A673 (cell line): ENCODE measurements around the gene SPDEF. TPM values are rescaled to one million over a fixed set of nuclear protein-coding genes. Genes with fewer than 3 reads are reported as not detected.

Experiments
- BruUV-seq: library from RNA; stranded (reverse); fragments of 400-500 nt; replicated peaks from 2 replicates; lab custom pipeline; 2021; lab: Mats Ljungman, UMichigan
- CTCF ChIA-PET: fragments of 300-600 bp; sonication (Branson Sonifier 250); formaldehyde crosslinking; loops from one replicate; lab custom pipeline; 2022; ENCODE audit warnings: antibody characterized with exemption; lab: Charles Lee
- POLR2A ChIA-PET: fragments of 300-600 bp; sonication (Branson Sonifier 250); formaldehyde crosslinking; loops from one replicate; lab custom pipeline; 2022; ENCODE audit warnings: antibody characterized with exemption; ENCODE audit not compliant: low non-redundant PET; lab: Charles Lee
- DNase-seq: peaks from one replicate; pipeline ENCODE4 v3.0.0-alpha.2; 2015; ENCODE audit warnings: low spot score
- H3K27ac ChIP-seq: fragments of 200-600 bp; sonication (generic); 2 replicates; pipeline ENCODE4 v1.5.1; 2016; ENCODE audit warnings: mixed run types, low read depth, mild to moderate bottlenecking, mixed read lengths, antibody characterized with exemption, low read length; ENCODE audit not compliant: poor library complexity, severe bottlenecking
- H3K27me3 ChIP-seq: fragments of 200-600 bp; sonication (generic); replicated peaks from 2 replicates; pipeline ENCODE4 v1.6.1; 2017; ENCODE audit warnings: mixed run types, low read depth, mild to moderate bottlenecking, mixed read lengths, antibody characterized with exemption, low read length; ENCODE audit not compliant: insufficient read depth, poor library complexity
- H3K36me3 ChIP-seq: fragments of 200-600 bp; sonication (generic); 2 replicates; pipeline ENCODE4 v1.6.1; 2016; ENCODE audit warnings: mixed run types, mild to moderate bottlenecking, mixed read lengths, antibody characterized with exemption, low read length; ENCODE audit not compliant: insufficient read depth, poor library complexity, severe bottlenecking
- H3K4me1 ChIP-seq: fragments of 200-600 bp; sonication (generic); 2 replicates; pipeline ENCODE4 v1.6.1; 2017; ENCODE audit warnings: mixed run types, mild to moderate bottlenecking, mixed read lengths, antibody characterized with exemption, low read length; ENCODE audit not compliant: insufficient read depth, poor library complexity, severe bottlenecking
- H3K4me3 ChIP-seq: fragments of 200-600 bp; sonication (generic); 2 replicates; pipeline ENCODE4 v1.5.1; 2016; ENCODE audit warnings: low read depth, mixed run types, mild to moderate bottlenecking, mixed read lengths, low read length; ENCODE audit not compliant: poor library complexity, severe bottlenecking
- H3K9me3 ChIP-seq: fragments of 200-600 bp; sonication (generic); 2 replicates; pipeline ENCODE4 v1.6.1; 2016; ENCODE audit warnings: mixed run types, low read depth, mild to moderate bottlenecking, mixed read lengths, antibody characterized with exemption, low read length; ENCODE audit not compliant: poor library complexity, severe bottlenecking
- CTCF ChIP-seq: fragments of 300-800, 200-600 bp; sonication (generic); conservative IDR thresholded peaks from 2 replicates; pipeline ENCODE4 v1.5.1; 2017; ENCODE audit warnings: low read depth, mild to moderate bottlenecking, antibody characterized with exemption, low read length, moderate library complexity, mixed read lengths
- EZH2 ChIP-seq: fragments of 200-600 bp; sonication (generic); IDR thresholded peaks from 2 replicates; pipeline ENCODE4 v1.6.1; 2017; ENCODE audit warnings: borderline replicate concordance, low read depth, mild to moderate bottlenecking, mixed read lengths, antibody characterized with exemption, low read length; ENCODE audit not compliant: poor library complexity, severe bottlenecking
- intact Hi-C: fragments of 100-400 bp; cut with micrococcal nuclease; formaldehyde crosslinking; loops from one replicate; pipeline ENCODE4 v1.10.0; 2022; ENCODE audit not compliant: unreplicated experiment
- total RNA-seq: library from RNA; stranded (reverse); gene quantifications from 2 replicates; pipeline ENCODE4 v1.2.3, GENCODE V29; 2021

SPDEF gene
- total RNA-seq, 1 experiment from 2014 or later: not detected

- H3K4me3 ChIP-seq: no peak overlapping the region
- TF ChIP-seq EZH2 (no peak), CTCF (no peak)
- H3K9me3 ChIP-seq: no peaks in the 10 kb centered on the region
- H3K27ac ChIP-seq: no peak overlapping the region
- H3K36me3 ChIP-seq: no peaks in the 10 kb centered on the region
- intact Hi-C loops: no loop called here
- CTCF ChIA-PET: interaction anchor here (0.6 kb wide), 1 partner anchor 158 kb away, joined by 3 read pairs; no protein-coding TSS in a partner anchor
- no peaks in the 10 kb centered on the region for H3K27me3 ChIP-seq
- peaks cover 3% of the 10 kb centered on the region for H3K4me1 ChIP-seq
- BruUV-seq: no TSS peak
- POLR2A ChIA-PET: no interaction called here
- peak; percentile 37 for DNase-seq
These were observed 24.4 kb downstream of the SPDEF start for GRCh38 chr6:34531580-34532201.

- no peak overlapping the region for H3K27ac ChIP-seq
- ChIA-PET POLR2A (no interaction called here), CTCF (no interaction called here)
- H3K4me1 ChIP-seq: peaks cover 7% of the 10 kb centered on the region
- TF ChIP-seq CTCF (no peak), EZH2 (no peak)
- BruUV-seq: no TSS peak
- intact Hi-C loops: no loop called here
- no peak overlapping the region for H3K4me3 ChIP-seq
- no peaks in the 10 kb centered on the region for H3K27me3 ChIP-seq
- no peak for DNase-seq
- H3K9me3 ChIP-seq: no peaks in the 10 kb centered on the region
- H3K36me3 ChIP-seq: no peaks in the 10 kb centered on the region
These were observed 25.3 kb downstream of the SPDEF start for GRCh38 chr6:34530753-34531365.

- TF ChIP-seq EZH2 (no peak), CTCF (no peak)
- intact Hi-C loops: loop anchor here (5.0 kb wide), 1 partner anchor 78 kb away; no protein-coding TSS in a partner anchor
- no peaks in the 10 kb centered on the region for H3K27me3 ChIP-seq
- H3K4me1 ChIP-seq: peaks cover 7% of the 10 kb centered on the region
- DNase-seq: no peak
- no peaks in the 10 kb centered on the region for H3K9me3 ChIP-seq
- ChIA-PET POLR2A (no interaction called here), CTCF (no interaction called here)
- H3K36me3 ChIP-seq: no peaks in the 10 kb centered on the region
- H3K4me3 ChIP-seq: no peak overlapping the region
- no peak overlapping the region for H3K27ac ChIP-seq
- BruUV-seq: no TSS peak
These were observed 26.3 kb downstream of the SPDEF start for GRCh38 chr6:34529665-34530327.
